Posterior vena cava (tissue), 2 donors: ENCODE measurements around the gene ARHGAP45. TPM values are rescaled to one million over a fixed set of nuclear protein-coding genes. Genes with fewer than 3 reads are reported as not detected.

ENCODE experiments used
- DNase-seq: peaks from one replicate; pipeline ENCODE4 v3.0.0-alpha.2; 2020; ENCODE audit warnings: low spot score
- intact Hi-C, 2 donors: fragments of 100-400 bp; cut with DNase I; formaldehyde crosslinking; loops; one replicate each; pipeline versions ENCODE4 v1.14.1 to v1.14.2; 2022 to 2023
- total RNA-seq, 2 donors: library from RNA; stranded (reverse); fragmentation: NEBNext Ultra II Directional; extraction: Animal tissue kit (Norgen Biotek cat#: 25700); gene quantifications; one replicate each; pipeline ENCODE4 v1.2.1, GENCODE V29; 2021
- donor health status: DM: yes; HTN: yes; CAD: no.
- donor health status: DM: yes; HTN: yes; CAD: no.

ARHGAP45 gene
- total RNA-seq, 2 donors from 2014 or later: 10.0 to 26.8 TPM

GRCh38 chr19:1136201-1136600 is 69.2 kb downstream of the ARHGAP45 start:
- no peak for DNase-seq
- intact Hi-C loops: no loop called here

Other genes with a start within 250 kb of the ARHGAP45 start
- not detected for gene PLPPR3, start 245.2 kb upstream of the ARHGAP45 start, total RNA-seq
- under 1 TPM in 1 of 2 donors, not detected in 1; 0.29 TPM for gene AZU1, start 239.3 kb upstream of the ARHGAP45 start, total RNA-seq
- gene PRTN3, start 226.2 kb upstream of the ARHGAP45 start, total RNA-seq: under 1 TPM in 1 of 2 donors, not detected in 1; 0.38 TPM
- 1 to 10 TPM in 1 of 2 donors, under 1 TPM in 1; 0.33 to 2.2 TPM for gene ELANE, start 214.9 kb upstream of the ARHGAP45 start, total RNA-seq
- 100 to 1,000 TPM; 122 to 297 TPM for gene CFD, start 207.5 kb upstream of the ARHGAP45 start, total RNA-seq
- gene MED16, start 174.0 kb upstream of the ARHGAP45 start, total RNA-seq: 10 to 100 TPM; 29.4 to 33.6 TPM
- not detected for gene RNU6-9, start 173.7 kb upstream of the ARHGAP45 start, total RNA-seq
- 10 to 100 TPM; 36.2 to 41.5 TPM for gene R3HDM4, start 153.9 kb upstream of the ARHGAP45 start, total RNA-seq
- gene KISS1R, start 149.8 kb upstream of the ARHGAP45 start, total RNA-seq: not detected
- 1 to 10 TPM; 6.3 to 10.0 TPM for gene ARID3A, start 141.1 kb upstream of the ARHGAP45 start, total RNA-seq
- gene WDR18, start 82.8 kb upstream of the ARHGAP45 start, total RNA-seq: 10 to 100 TPM; 13.4 to 17.2 TPM
- gene GRIN3B, start 66.7 kb upstream of the ARHGAP45 start, total RNA-seq: under 1 TPM in 1 of 2 donors, not detected in 1; 0.05 TPM
- 10 to 100 TPM; 96.5 to 99.8 TPM for gene TMEM259, start 46.0 kb upstream of the ARHGAP45 start, total RNA-seq
- not detected for gene RNU6-2, start 45.6 kb upstream of the ARHGAP45 start, total RNA-seq
- gene CNN2, start 40.6 kb upstream of the ARHGAP45 start, total RNA-seq: 100 to 1,000 TPM in 1 of 2 donors, 10 to 100 TPM in 1; 94.7 to 136 TPM
- 1 to 10 TPM; 4.0 to 4.4 TPM for gene ABCA7, start 27.1 kb upstream of the ARHGAP45 start, total RNA-seq
- 100 to 1,000 TPM in 1 of 2 donors, 10 to 100 TPM in 1; 89.9 to 105 TPM for gene POLR2E, start 28.2 kb downstream of the ARHGAP45 start, total RNA-seq
- 100 to 1,000 TPM; 176 to 193 TPM for gene GPX4, start 36.8 kb downstream of the ARHGAP45 start, total RNA-seq
- 10 to 100 TPM; 63.5 to 71.0 TPM for gene SBNO2, start 107.1 kb downstream of the ARHGAP45 start, total RNA-seq
- gene STK11, start 138.6 kb downstream of the ARHGAP45 start, total RNA-seq: 10 to 100 TPM; 32.5 to 35.9 TPM
- 1 to 10 TPM; 1.5 to 2.7 TPM for gene CBARP, start 170.8 kb downstream of the ARHGAP45 start, total RNA-seq
- gene ATP5F1D, start 174.6 kb downstream of the ARHGAP45 start, total RNA-seq: 100 to 1,000 TPM; 125 to 137 TPM
- gene MIDN, start 181.4 kb downstream of the ARHGAP45 start, total RNA-seq: 10 to 100 TPM; 76.5 to 86.3 TPM
- 100 to 1,000 TPM; 447 to 636 TPM for gene CIRBP, start 202.2 kb downstream of the ARHGAP45 start, total RNA-seq
- gene FAM174C, start 208.4 kb downstream of the ARHGAP45 start, total RNA-seq: 10 to 100 TPM; 25.2 to 27.2 TPM
- not detected for gene EFNA2, start 218.7 kb downstream of the ARHGAP45 start, total RNA-seq